GM18498 (cell line): ENCODE measurements around the gene CCDC78.

Source experiments
- ATAC-seq: cut with Tn5 transposase; IDR thresholded peaks from one replicate; pipeline ENCODE4 v1.9.1; 2021; ENCODE audit warnings: mild to moderate bottlenecking, moderate library complexity; ENCODE audit not compliant: unreplicated experiment

CCDC78 gene

GRCh38 chr16:740459-740763 lies 14.2 kb upstream of the CCDC78 start:
- ATAC-seq, result peak; percentile 16

DNA sequence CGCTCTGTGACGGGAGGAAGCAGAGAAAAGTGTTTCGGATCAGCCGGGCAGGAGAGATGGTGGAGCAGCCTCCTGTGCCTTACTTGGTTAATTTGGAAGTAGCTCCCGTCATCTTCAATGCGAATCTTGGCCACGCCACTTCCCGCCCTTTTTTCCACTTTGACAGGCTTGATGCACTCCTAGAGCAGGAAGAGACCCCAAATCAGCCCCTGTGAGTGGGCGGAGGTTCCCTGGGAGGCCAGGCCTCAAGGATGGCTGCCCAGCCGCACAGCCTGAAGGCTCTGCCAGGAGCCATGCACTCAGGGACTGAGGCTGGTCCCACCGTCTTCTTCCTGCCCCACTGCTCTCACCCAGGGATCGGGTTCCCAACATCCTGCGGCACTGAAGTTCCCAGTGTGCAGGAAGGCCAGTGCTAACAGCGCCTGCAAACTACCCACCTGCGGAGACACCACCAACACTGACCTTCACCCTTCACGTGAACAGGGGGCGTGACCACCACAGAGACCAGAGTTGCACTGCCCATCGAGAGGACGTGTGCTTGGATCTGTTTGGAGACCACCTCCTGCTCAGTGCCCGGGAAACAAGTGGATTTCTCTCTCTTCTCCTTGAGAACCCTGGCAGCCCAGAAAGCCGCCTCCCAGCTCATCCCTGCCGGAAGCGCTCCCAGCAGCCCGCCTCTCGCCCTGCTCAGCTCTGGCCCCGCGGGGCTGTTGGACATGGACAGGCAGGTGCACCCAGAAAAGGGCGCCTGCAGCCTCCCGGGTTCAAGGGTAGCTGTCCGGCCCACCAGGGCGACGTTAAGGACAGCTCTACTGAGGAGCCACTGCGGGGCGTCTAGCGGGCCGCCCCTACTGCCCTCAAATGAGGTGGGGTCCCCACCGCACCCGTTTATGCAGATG lies 13.6 kb upstream of the CCDC78 start:
- ATAC-seq, result no peak

GRCh38 chr16:736936-737481 lies 10.8 kb upstream of the CCDC78 start:
- no peak for ATAC-seq

DNA sequence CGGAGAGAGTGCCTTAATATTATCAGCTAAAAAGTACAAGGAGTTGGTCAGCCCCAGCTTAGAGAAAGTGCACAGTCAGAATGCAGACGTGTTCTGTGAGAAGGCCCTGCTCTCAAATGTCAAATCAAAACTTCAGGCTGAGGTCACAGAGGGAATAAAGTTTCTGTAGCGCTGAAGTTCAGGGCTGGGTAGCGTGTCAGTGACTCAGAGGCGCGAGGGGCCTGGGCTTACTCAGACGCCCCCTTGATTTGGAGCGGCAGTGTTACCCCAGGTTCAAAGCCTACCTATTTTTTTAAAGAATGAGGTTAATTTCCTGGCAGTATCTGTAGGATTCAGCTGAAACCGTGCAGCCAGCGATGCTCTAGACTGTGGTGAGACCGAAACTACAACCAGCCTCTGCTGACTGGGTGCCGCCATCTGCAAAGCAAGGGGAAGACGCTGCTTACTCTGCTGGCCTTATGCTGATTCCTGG lies 9.8 kb upstream of the CCDC78 start:
- no peak for ATAC-seq

- ATAC-seq, result no peak
Observed at GRCh38 chr16:734981-735881, 9.0 kb upstream of the CCDC78 start.

DNA sequence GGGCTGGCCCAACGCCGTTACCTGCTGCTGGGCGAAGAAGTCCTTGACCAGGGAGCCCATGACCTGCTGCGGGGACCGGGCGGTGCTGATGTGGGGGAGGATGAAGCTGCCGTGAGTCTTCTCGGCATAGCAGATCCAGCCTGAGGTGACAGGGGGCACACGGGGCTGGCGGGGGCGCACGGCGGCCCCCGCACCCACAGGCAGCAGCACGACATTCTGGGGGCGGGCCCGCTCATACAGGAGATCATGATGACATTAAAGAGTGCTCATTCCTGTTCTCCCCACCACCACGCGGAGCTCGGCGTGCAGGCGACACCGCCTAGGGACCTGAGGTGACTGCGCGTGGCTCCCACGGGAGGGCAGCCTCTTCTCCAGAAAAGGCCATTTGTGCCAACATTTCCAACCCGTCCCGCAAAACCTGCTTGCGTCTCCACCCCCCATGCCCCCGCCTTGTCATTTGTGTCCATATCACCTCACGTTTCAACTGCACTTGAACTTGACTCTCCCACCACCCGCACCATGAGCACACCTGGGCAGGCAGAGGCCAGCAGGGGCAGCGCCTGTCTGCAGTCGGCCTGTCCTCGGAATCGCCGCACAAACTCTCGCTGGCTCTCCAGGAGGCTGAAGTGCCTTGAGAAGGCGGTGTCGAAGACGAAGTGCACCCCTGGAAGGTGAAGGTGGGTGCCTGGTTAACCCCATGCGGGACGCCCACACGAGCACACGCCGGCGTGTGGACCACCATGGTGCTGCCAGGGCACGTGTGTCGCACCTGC lies 8.2 kb upstream of the CCDC78 start:
- ATAC-seq, result no peak

- ATAC-seq, result no peak
Observed at GRCh38 chr16:733382-734207, 7.4 kb upstream of the CCDC78 start.

DNA sequence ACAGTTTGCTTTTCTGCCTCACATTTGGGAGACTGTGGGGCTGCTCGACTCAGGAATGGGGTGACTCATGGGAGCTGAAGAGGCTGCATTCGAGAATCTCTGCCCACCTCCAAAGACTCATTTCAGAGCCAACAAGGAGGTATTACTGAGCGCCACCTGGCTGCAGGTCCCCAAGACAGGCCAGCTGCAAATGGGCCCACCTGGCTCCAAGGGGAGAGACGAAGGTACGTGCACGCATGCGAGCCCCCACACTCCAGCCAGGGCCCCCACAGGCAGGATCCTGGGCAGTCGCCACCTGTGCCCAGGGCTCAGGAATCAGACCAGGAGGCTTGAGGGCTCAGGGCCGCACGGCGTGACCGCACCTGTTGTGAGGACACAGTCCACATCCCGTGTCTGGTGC lies 6.7 kb upstream of the CCDC78 start:
- no peak for ATAC-seq

GRCh38 chr16:732332-732731 lies 6.1 kb upstream of the CCDC78 start:
- no peak for ATAC-seq

- ATAC-seq, result no peak
Observed at GRCh38 chr16:730666-731509, 4.6 kb upstream of the CCDC78 start.

- no peak for ATAC-seq
Observed at GRCh38 chr16:729768-730665, 3.8 kb upstream of the CCDC78 start.

GRCh38 chr16:728890-729744 lies 2.9 kb upstream of the CCDC78 start:
- no peak for ATAC-seq

GRCh38 chr16:728131-728889 lies 2.1 kb upstream of the CCDC78 start:
- peak; percentile 51 for ATAC-seq

GRCh38 chr16:727291-727977 lies 1.2 kb upstream of the CCDC78 start:
- peak; percentile 4 for ATAC-seq

- no peak for ATAC-seq
Observed at GRCh38 chr16:726188-726437, 130 bp downstream of the CCDC78 start.
